ENCODE data around the gene BCL3.

The BCL3 gene

DNA sequence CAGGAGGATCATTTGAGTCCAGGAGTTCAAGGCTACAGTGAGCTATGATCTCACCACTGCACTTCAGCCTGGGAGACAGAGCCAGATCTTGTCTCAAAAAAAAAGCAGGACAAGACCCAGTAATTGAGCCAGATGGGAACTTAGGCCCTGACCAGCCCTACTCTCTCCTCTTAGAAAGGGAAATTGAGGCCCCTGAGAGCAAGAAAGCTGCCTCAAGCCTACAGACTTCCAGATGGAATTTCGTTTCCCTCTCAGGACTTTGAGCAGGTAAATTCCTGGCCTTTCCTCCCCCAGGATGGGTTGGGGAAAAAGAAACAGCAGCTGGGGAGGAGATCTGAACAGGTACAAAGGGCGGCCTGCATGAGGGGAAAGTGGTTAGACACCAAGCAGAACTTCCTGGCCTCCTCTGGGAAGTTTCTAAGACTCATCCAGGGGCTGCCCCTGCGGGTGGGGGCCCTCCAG is 3.6 kb upstream of the BCL3 start:
- DNase-seq: no peak

- no peak for DNase-seq
Measured at GRCh38 chr19:44745341-44745831, 3.1 kb upstream of the BCL3 start.

GRCh38 chr19:44745887-44746600 is 2.5 kb upstream of the BCL3 start:
- no peak for DNase-seq

- no peak for DNase-seq
Measured at GRCh38 chr19:44746616-44746945, 1.9 kb upstream of the BCL3 start.

- peak; percentile 34 for DNase-seq
Measured at GRCh38 chr19:44746946-44747738, 1.4 kb upstream of the BCL3 start.

GRCh38 chr19:44747739-44748425 is 626 bp upstream of the BCL3 start:
- peak; percentile 34 for DNase-seq

- no peak for DNase-seq
Measured at GRCh38 chr19:44749292-44749691, 784 bp downstream of the BCL3 start.

DNA sequence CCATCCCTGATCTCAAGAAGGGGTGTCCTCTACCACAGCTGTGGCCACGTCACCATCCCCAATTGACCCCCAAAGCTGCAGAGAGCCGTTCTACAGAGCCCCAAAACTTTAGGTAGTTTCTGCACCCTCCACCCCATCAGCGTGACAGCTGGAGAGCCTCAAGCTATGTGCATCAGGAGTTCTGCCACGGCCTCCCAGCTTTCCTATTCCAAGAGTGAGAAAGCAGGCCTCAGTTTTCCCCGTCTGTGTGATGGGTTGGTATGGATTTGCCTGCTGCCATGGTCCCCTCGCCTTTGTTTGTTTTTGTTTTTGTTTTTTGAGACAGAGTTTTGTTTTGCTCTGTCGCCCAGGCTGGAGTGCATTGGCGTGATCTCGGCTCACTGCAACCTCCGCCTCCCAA is 1.5 kb downstream of the BCL3 start:
- DNase-seq: no peak

DNA sequence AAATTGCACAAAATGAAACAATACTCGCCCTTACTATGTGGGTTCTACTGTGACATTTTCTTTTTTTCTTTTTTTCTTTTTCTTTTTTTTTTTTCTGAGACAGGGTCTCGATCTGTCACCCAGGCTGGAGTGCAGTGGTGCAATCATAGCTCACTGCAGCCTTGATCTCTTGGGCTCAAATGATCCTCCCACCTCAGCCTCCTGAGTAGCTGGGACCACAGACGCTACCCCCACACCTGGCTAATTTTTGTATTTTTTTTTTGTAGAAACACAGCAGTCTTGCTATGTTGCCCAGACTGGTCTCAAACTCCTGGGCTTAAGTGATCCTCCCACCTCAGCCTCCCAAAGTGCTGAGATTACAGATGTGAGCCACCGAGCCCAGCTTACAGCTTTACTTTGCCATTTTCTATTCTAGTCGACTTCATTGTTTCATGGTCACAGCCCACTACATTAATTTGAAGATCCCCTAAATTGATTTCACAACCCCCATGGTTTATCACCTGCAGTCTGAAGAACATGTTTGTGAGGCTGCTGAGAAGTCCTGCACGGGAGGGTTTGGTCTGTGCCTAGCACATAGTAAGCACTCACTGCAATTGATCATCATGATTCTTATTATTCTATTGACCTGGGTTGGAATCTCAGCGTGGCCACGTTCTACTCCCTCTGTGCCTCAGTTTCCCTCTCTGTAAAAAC is 3.8 kb downstream of the BCL3 start:
- DNase-seq: no peak

- peak; percentile 66 for DNase-seq
Measured at GRCh38 chr19:44752816-44753625, 4.5 kb downstream of the BCL3 start.

DNA sequence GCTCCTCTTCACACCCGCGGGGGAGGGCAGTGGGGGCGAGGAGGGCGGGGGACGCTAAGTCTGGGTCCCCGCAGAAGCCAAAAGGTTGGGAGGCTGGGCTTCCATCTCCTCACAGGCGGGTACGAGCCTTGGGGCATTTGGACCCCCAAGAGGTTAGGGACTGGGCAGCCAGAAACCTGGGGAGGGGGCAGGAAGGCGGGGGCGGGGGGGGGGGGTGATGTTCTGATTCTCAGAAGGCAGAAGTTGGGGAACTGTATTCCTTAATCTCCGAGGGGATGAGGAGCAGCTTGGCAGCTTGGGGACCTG is 5.1 kb downstream of the BCL3 start:
- DNase-seq: no peak

GRCh38 chr19:44753932-44754749 is 5.6 kb downstream of the BCL3 start:
- peak; percentile 51 for DNase-seq

- DNase-seq: no peak
Measured at GRCh38 chr19:44754750-44755080, 6.2 kb downstream of the BCL3 start.

GRCh38 chr19:44755219-44755618 is 6.7 kb downstream of the BCL3 start:
- DNase-seq: no peak

- DNase-seq: no peak
Measured at GRCh38 chr19:44756089-44756562, 7.6 kb downstream of the BCL3 start.

- DNase-seq: no peak
Measured at GRCh38 chr19:44757057-44757734, 8.7 kb downstream of the BCL3 start.

GRCh38 chr19:44757735-44758505 is 9.4 kb downstream of the BCL3 start:
- DNase-seq: no peak

DNA sequence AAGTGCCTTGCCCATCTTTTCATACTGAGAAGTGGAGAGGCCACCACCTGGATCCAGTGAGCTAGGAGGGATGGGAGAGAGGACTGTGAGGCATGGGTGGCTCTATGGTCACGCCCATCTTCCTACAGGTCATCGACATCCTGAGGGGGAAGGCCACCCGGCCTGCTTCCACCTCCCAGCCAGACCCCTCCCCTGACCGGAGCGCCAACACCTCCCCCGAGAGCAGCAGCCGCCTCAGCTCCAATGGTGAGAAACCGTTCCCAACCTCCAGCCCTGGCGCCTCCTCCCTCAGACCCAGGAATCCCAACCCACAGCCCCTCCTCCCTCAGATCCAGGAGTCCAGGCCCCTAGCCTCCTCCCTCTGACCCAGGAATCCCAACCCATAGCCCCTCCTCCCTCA is 10.1 kb downstream of the BCL3 start:
- DNase-seq: no peak

DNA sequence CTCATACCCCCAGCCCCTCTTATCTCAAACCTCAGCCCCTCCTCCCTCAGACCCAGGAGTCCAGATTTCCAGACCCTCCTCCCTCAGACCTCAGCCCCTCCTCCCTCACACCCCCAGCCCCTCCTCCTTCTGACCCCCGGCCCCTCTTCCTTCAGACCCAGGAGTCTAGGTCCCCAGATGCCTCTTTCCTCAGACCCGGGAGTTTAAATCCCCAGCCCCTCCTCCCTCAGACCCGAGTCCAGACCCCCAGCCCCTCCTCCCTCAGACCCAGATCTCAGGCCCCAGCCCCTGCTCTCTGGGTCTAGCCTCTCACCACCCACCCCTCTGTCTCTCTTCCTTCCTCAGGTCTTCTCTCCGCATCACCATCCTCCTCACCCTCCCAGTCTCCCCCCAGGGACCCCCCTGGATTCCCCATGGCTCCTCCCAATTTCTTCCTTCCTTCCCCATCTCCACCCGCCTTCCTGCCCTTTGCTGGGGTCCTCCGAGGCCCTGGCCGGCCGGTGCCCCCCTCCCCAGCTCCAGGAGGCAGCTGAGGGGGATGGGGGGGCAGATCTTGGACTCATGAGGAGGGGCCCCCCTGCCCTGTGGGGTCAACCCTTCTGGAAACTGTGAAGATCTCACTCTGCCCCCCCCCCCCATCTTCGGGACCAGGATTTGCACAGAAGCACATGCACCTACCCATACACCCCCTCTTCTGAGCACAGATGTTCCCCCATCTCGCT is 10.7 kb downstream of the BCL3 start:
- no peak for DNase-seq

Measured in NCI-H748 treated with DMSO at 0.1 percent for 48 hours (cell line).